Peyer's patch (tissue), 4 donors: ENCODE measurements around the gene ZNF670.

Experiments used
- POLR2A ChIP-seq, 2 donors: fragments of 450-650 bp; IDR thresholded peaks; one replicate each; pipeline ENCODE4 v1.5.1; 2017; ENCODE audit warnings: antibody characterized with exemption in 2 of 2, mild to moderate bottlenecking in 2 of 2, moderate library complexity in 2 of 2
- TF ChIP-seq, protein P1 (sequence below), 6 experiments: fragments of 450-650 bp in 4 of 6; fragments of 200-600 bp in 2 of 6; sonication (generic) in 1 of 6; IDR thresholded peaks; one replicate each; pipeline ENCODE4 v1.5.1; 2017 to 2019; ENCODE audit warnings: antibody characterized with exemption in 6 of 6, mild to moderate bottlenecking in 3 of 6, moderate library complexity in 1 of 6

DNA sequence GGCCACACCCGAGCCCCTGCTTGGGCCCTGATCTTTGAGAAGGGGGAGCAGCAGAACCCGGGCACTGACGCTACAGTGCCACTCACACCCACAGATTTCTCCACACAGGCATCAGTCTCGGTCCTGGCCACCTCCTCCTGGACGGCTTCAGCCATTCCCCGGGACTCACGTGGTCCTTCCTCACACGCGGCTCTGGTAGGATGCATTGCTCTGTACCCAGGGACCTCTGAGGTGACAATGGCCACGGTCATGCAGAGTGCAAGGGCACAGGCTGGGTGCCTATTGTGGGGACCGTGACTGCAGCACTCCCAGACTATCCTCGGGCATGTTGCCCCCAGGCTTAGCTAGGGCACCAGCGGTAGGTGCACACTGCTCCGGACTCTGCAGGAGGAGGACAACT lies 11.8 kb upstream of the ZNF670 start:
- TF ChIP-seq, protein P1, sequence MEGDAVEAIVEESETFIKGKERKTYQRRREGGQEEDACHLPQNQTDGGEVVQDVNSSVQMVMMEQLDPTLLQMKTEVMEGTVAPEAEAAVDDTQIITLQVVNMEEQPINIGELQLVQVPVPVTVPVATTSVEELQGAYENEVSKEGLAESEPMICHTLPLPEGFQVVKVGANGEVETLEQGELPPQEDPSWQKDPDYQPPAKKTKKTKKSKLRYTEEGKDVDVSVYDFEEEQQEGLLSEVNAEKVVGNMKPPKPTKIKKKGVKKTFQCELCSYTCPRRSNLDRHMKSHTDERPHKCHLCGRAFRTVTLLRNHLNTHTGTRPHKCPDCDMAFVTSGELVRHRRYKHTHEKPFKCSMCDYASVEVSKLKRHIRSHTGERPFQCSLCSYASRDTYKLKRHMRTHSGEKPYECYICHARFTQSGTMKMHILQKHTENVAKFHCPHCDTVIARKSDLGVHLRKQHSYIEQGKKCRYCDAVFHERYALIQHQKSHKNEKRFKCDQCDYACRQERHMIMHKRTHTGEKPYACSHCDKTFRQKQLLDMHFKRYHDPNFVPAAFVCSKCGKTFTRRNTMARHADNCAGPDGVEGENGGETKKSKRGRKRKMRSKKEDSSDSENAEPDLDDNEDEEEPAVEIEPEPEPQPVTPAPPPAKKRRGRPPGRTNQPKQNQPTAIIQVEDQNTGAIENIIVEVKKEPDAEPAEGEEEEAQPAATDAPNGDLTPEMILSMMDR (IDR thresholded peaks at IDR 0.05) = no peak
- TF ChIP-seq POLR2A (IDR thresholded peaks at IDR 0.05) = no peak
